Stimulated activated CD8-positive, alpha-beta memory T cell treated with anti-CD3 and anti-CD28 coated beads, Interleukin-15, amount 100 ng/mL, for 48 hours (primary cell): ENCODE results near the gene COTL1.

ENCODE experiments used
- DNase-seq, 2 donors: peaks; one replicate each; pipeline ENCODE4 v3.0.0-alpha.2; 2020; ENCODE audit warnings: low read depth in 2 of 2

COTL1 gene

GRCh38 chr16:84596801-84597527 is 20.9 kb downstream of the COTL1 start:
- no peak for DNase-seq

DNA sequence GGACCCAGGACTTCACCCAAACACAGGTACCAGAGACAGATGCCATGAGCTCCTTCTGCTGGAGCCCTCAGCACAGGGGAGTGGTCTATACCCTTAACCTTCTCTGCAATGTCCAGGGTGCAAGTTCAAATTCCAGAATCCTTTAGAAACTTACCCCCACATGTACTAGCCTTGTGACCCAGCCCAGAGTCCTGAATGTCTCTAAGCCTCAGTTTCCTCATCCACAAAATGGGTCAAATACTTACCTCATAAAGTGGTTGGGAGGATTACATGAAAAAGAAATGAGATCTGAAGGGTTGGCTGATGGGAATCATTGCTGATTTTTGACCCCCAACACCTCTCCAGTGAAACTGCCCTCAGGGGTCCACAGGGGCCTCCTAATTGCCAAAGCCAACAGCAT is 21.7 kb downstream of the COTL1 start:
- DNase-seq = no peak

DNA sequence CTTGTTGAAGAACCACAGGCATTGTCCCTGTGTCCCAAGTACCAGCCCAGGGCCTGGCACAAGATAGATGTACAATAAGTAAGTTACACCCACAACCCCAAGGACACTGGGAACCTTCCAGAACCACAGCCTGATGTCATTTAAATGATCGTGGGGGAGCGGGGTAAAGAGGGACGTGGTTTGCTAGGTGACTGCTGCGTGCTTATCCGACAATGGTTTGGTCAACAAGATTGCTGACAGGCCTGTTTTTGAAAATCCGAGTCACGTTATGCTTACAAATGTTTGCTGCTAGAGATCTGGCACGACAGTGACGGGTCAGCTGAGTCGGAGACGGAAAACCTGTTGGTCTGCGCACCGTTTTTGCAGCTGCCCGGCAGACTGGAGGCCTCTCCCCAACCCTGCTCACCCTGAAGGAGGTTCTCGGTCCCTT is 22.8 kb downstream of the COTL1 start:
- no peak for DNase-seq

DNA sequence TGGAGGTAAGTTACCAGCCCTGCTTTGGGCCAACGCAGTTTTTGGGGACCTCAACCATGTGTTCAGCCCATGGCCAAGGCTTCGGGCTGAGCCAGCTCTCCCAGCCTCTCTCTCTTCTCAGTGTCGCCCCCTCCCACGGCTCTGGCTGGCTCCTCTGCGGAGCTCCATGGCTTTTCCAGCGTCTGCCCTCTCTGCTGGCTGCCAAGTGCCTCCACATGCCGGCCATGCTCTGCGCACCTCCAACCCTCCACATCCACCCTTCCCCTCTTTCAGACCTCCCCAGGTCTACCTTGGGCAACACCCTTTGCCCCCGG is 23.2 kb downstream of the COTL1 start:
- DNase-seq = no peak

DNA sequence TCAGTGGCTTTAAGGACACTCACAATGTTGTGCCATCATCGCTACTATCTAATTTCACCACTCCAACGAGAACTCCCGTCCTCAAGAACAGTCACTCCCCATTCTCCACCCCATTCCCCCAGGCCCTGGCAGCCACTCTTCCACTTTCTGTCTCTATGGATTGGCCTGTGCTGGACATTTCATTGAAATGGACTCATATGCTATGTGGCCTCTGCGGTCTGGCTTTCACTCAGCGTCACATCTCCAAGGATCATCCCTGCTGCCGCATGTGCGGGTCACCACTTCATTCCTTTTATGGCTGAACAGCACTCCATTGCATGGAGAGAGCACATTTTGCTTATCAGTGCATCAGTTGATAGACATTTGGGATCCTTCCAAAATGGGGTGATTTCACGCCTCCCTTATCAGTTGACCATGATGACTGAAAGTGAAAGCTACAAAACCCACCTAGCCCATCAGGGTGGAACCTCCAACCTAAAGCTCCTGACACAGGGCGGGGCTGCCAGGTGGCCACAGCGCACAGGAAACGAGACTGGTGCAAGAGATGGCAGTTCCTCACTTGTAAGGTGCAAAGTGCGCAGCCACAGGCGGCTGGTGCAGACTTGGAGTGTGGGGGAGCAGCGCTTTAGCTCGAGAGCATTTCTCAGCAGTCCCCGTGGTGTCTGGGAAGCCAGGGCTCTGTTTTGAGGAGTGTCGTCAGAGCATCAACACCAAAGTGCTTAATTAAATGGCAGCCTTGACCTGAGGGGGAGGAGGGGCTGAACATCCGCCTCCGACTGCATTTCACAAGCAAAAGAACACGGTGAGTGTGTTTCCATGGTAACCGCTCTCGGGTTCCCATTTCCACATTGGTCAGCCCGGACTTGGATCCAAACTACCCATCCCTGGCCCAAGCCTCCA is 23.8 kb downstream of the COTL1 start:
- DNase-seq = peak; percentile 75 to 79

GRCh38 chr16:84592718-84593117 is 25.2 kb downstream of the COTL1 start:
- no peak for DNase-seq

DNA sequence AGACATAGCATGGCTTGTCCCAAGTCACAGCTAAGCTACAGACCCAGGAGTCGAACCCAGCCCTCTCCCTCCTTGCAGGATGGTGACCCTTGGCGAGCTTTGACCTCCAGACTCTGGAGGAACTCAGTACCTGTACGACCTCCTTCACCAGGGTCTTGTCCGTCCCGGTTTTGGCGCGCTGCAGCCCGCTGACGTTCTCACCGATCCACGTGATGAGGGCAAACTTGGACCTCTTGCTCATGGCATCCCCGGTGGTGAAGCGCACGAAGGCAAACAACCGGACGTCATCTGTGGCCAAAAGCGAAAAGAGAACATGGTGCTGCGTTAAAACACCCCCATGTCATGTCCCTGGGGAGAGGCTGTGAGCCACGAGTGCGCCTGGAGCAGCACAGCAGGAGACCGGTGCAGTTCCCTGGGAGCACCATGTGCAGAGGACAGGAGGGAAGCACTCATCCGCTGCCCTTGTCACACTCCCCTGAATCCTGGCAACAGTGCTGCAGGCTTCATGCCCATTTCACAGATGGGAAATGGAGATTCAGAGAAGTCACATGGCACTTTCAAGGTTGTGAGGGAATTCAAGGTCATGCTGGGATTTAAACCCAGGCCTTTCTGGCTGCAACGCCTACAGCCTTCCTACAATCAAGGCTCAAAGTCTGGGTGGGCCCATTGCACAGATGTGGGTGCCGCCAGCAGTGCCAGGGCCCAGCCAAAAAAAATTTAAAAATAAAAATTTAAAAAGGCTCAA is 27.7 kb downstream of the COTL1 start:
- no peak for DNase-seq

- no peak for DNase-seq
These were observed 28.9 kb downstream of the COTL1 start for GRCh38 chr16:84588991-84589390.

- no peak for DNase-seq
These were observed 32.0 kb downstream of the COTL1 start for GRCh38 chr16:84585886-84586285.

DNA sequence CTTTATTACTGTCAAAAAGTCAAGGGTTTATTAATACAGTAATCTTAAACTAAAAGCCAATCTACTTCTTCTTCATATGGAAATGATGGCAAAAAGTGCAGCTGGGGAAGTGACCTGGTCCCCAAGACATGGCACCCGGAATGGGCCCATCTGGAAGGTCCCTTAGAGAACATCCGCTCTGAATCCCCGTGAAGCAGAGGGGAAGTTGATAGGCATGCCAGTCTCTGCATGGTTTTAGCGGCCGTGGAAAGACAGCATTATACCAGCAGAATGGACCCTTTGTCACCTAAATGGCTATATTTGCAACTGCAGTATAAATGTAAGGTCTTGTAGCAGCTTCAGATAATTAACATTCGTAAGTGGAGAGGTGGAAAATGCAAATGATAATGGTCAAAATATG is 32.4 kb downstream of the COTL1 start:
- DNase-seq = no peak

- DNase-seq = no peak
These were observed 33.2 kb downstream of the COTL1 start for GRCh38 chr16:84584678-84585077.

DNA sequence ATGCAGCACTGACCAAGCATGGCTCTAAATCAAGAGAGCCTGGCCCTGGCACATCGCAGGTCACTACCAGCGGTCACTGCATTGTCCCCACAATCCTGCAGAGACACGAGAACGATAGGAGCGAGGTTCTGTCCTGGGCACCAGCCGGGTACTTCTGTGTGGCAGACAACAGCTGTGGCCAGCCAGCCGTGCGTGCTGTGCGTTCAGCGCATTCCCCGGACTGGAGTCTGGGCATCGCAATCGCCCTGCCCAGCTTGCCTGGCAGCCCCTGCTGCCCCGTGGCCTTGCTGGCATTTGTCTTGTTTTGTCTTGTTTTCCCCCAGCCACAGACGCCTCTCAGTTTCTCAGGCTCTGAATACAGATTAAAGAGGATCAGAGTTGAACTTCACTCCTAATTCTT is 33.9 kb downstream of the COTL1 start:
- no peak for DNase-seq

GRCh38 chr16:84582958-84583516 is 34.8 kb downstream of the COTL1 start:
- no peak for DNase-seq

- no peak for DNase-seq
These were observed 36.7 kb downstream of the COTL1 start for GRCh38 chr16:84581158-84581557.

DNA sequence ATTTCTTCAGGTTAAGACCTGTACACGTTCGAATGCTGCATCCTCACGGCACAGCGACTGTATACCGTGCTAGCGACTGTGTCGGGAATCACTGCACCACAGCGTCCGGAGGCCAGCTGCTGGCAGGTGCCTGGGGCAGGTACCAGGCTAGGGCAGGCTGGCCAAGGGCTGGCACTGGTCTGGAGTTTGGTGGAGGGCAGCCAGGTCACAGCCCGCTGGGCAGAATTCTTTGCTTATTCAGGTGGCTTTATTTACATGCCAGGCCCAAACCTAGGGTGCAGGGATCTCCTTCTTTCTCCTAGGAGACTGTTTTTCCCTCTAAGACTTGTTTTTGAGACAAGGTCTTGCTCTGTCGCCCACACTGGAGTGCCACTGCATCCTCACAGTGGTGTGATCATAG is 37.9 kb downstream of the COTL1 start:
- no peak for DNase-seq

DNA sequence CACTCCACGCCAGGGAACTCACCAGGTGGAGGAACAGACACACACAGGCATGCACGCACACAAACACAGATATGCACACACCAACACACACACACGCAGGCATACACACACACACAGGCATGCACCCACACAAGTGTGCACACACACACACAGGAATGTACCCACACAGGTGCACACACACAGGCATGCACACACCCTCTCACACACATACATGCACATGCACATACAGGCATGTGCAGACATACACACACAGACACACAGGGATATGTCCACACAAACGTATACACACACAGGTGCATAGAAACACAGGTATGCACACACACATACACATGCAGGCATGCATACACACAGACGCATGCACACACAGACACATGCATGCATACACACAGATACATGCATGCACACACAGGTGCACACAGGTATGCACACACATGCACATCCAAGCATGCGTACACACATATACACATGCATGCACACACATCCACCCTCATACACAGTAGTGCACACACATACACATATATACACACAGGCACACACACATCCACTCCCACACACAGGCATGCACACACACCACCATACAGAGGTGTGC is 39.2 kb downstream of the COTL1 start:
- no peak for DNase-seq

GRCh38 chr16:84577034-84577803 is 40.7 kb downstream of the COTL1 start:
- no peak for DNase-seq

DNA sequence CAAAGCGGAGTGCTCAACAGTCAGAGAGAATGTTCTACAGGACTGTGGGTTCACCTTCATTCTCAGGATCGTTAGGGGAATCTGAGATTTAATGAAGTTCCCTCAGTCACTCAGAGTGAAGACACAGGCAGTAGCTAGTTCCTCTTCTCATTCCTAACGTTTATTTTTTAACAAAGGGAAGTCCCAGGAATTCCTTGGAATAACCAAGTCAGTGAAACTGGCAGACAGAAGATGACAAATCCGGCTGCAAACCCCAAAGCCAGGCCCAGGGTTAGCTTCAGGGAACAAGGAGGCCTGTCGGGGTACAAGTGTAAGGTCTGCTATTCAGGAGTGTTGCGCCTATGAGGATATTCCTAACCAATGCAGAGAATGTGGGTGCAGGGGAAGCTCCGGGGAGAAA is 42.0 kb downstream of the COTL1 start:
- no peak for DNase-seq

- DNase-seq = no peak
These were observed 43.7 kb downstream of the COTL1 start for GRCh38 chr16:84574191-84574590.

- DNase-seq = no peak
These were observed 45.8 kb downstream of the COTL1 start for GRCh38 chr16:84572096-84572495.

- no peak for DNase-seq
These were observed 46.4 kb downstream of the COTL1 start for GRCh38 chr16:84571506-84571905.
